Measurements from ENCODE around the gene DBT.
"Not testable (repeated sequence)": the region's sequence is repeated elsewhere in the genome, so short reads cannot be mapped to it uniquely, and the experiment has no call there.

Gene DBT

DNA sequence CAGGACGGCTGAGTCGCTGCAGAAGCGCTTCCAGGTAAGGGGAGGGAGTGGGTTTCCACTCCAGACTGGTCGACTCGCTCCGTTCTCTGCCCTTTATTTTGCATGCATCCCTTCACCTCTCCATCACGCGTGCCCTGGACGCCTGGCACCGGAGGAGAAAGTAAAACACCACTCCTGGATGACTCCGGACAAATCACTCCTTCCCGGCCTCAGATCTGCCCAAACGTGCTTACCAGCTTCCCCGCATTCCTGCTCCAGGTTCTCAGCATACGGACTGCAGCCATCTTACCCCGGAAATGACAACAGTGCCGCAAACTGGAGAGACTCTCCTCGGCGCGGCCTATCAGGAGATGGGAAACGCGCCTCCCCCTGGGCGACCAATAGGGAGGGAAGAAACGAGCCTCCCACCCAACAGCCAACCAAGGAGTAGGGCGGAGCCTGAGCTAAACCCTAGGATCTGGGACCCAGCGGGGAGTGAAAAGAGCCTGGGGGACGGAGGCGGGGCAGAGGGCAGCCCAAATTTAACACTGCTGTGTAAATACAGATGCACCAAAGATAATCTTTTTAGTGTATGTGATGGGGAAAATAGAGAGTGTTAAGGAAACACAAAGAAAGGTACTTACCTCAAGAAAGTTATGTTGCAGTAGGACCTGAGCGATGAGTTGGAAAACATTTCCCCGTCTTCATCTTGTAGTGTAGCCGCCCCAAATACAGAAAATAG is at the start of gene DBT:
Gene DBT (minus strand): TSS at position 298 of the 721 bp plus-strand sequence. CDS start 14 bp downstream, at position 284.
- Histone ChIP-seq H3K27ac (ENCODE audit: low read depth in 2 of 2, low read length in 2 of 2) (peak within 1 kb of the TSS; percentile 38 to 82), H3K36me3 (ENCODE audit: control insufficient read depth in 2 of 2, insufficient read depth in 2 of 2, low read length in 2 of 2) (peaks cover 0 to 4% of the 10 kb centered on the region in 2 donors), H3K9me3 (ENCODE audit: control insufficient read depth in 2 of 2, low read length in 2 of 2) (no peaks in the 10 kb centered on the region), H3K4me3 (ENCODE audit: low read length in 2 of 2) (peak within 1 kb of the TSS; percentile 92 to 100), H3K4me1 (ENCODE audit: control insufficient read depth in 2 of 2, insufficient read depth in 2 of 2, low read length in 2 of 2) (peaks cover 7 to 9% of the 10 kb centered on the region in 2 donors), H3K27me3 (ENCODE audit: control insufficient read depth in 2 of 2, insufficient read depth in 2 of 2, low read length in 2 of 2) (no peaks in the 10 kb centered on the region), H3K9ac (ENCODE audit: low read depth in 1 of 2, low read length in 2 of 2) (peak within 1 kb of the TSS; percentile 80 to 90)

GRCh38 chr1:100298512-100298911 is 48.9 kb upstream of the DBT start:
- Histone ChIP-seq H3K4me1 (ENCODE audit: control insufficient read depth in 2 of 2, insufficient read depth in 2 of 2, low read length in 2 of 2) (no peaks in the 10 kb centered on the region), H3K9me3 (ENCODE audit: control insufficient read depth in 2 of 2, low read length in 2 of 2) (no peaks in the 10 kb centered on the region), H3K36me3 (ENCODE audit: control insufficient read depth in 2 of 2, insufficient read depth in 2 of 2, low read length in 2 of 2) (peaks cover 0 to 4% of the 10 kb centered on the region in 2 donors), H3K9ac (ENCODE audit: low read depth in 1 of 2, low read length in 2 of 2) (no peak overlapping the region), H3K4me3 (ENCODE audit: low read length in 2 of 2) (no peak overlapping the region), H3K27ac (ENCODE audit: low read depth in 2 of 2, low read length in 2 of 2) (no peak overlapping the region), H3K27me3 (ENCODE audit: control insufficient read depth in 2 of 2, insufficient read depth in 2 of 2, low read length in 2 of 2) (no peaks in the 10 kb centered on the region)

DNA sequence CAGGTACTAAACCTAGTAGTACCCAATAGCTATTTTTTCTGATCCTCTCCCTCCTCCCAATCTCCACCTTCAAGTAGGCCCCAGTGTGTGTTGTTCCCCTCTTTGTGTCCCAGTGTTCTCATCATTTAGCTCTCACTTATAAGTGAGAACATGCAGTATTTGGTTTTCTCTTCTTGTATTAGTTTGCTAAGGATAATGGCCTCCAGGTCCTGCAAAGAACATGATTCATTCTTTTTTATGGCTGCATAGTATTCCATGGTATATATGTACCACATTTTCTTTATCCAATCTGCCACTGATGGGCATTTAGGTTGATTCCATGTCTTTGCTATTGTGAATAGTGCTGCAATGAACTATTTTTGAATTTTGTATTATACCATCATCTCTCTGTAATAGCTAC is 47.4 kb upstream of the DBT start:
- H3K36me3 ChIP-seq (ENCODE audit: control insufficient read depth in 2 of 2, insufficient read depth in 2 of 2, low read length in 2 of 2) = peaks cover 0 to 14% of the 10 kb centered on the region in 2 donors
- not testable (repeated sequence) for H3K4me3 ChIP-seq (ENCODE audit: low read length in 2 of 2); H3K4me1 ChIP-seq (ENCODE audit: control insufficient read depth in 2 of 2, insufficient read depth in 2 of 2, low read length in 2 of 2); H3K9me3 ChIP-seq (ENCODE audit: control insufficient read depth in 2 of 2, low read length in 2 of 2); H3K27me3 ChIP-seq (ENCODE audit: control insufficient read depth in 2 of 2, insufficient read depth in 2 of 2, low read length in 2 of 2); H3K27ac ChIP-seq (ENCODE audit: low read depth in 2 of 2, low read length in 2 of 2); H3K9ac ChIP-seq (ENCODE audit: low read depth in 1 of 2, low read length in 2 of 2)

GRCh38 chr1:100296140-100296539 is 46.5 kb upstream of the DBT start:
- Histone ChIP-seq H3K36me3 (ENCODE audit: control insufficient read depth in 2 of 2, insufficient read depth in 2 of 2, low read length in 2 of 2) (peaks cover 7 to 14% of the 10 kb centered on the region in 2 donors), H3K27ac (ENCODE audit: low read depth in 2 of 2, low read length in 2 of 2) (no peak overlapping the region), H3K4me1 (ENCODE audit: control insufficient read depth in 2 of 2, insufficient read depth in 2 of 2, low read length in 2 of 2) (no peaks in the 10 kb centered on the region), H3K9me3 (ENCODE audit: control insufficient read depth in 2 of 2, low read length in 2 of 2) (no peaks in the 10 kb centered on the region), H3K27me3 (ENCODE audit: control insufficient read depth in 2 of 2, insufficient read depth in 2 of 2, low read length in 2 of 2) (no peaks in the 10 kb centered on the region), H3K9ac (ENCODE audit: low read depth in 1 of 2, low read length in 2 of 2) (no peak overlapping the region), H3K4me3 (ENCODE audit: low read length in 2 of 2) (no peak overlapping the region)

DNA sequence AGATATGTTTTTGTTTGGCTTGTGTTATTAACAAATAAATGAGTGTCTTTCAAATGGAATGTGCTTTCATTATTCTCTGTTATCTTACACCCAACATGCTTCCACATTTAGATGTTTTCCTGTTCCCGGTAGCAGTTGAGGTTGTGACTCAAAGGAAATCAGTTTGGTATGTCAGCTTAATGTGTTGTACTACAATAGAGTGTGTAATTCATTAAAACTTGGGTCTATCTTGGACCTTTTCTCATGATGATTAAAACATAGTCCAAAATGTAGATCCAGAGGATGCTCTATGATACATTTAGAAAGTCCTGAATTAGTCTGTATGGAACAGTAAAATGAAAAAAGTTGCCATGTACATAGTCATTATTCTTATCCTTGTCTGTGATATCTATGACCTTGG is 43.1 kb upstream of the DBT start:
- Histone ChIP-seq H3K27me3 (ENCODE audit: control insufficient read depth in 2 of 2, insufficient read depth in 2 of 2, low read length in 2 of 2) (no peaks in the 10 kb centered on the region), H3K27ac (ENCODE audit: low read depth in 2 of 2, low read length in 2 of 2) (no peak overlapping the region), H3K9ac (ENCODE audit: low read depth in 1 of 2, low read length in 2 of 2) (no peak overlapping the region), H3K36me3 (ENCODE audit: control insufficient read depth in 2 of 2, insufficient read depth in 2 of 2, low read length in 2 of 2) (peaks cover 24 to 35% of the 10 kb centered on the region in 2 donors), H3K9me3 (ENCODE audit: control insufficient read depth in 2 of 2, low read length in 2 of 2) (no peaks in the 10 kb centered on the region), H3K4me3 (ENCODE audit: low read length in 2 of 2) (no peak overlapping the region), H3K4me1 (ENCODE audit: control insufficient read depth in 2 of 2, insufficient read depth in 2 of 2, low read length in 2 of 2) (no peaks in the 10 kb centered on the region)

GRCh38 chr1:100290291-100290690 is 40.7 kb upstream of the DBT start:
- no peak overlapping the region for H3K9ac ChIP-seq (ENCODE audit: low read depth in 1 of 2, low read length in 2 of 2)
- H3K4me1 ChIP-seq (ENCODE audit: control insufficient read depth in 2 of 2, insufficient read depth in 2 of 2, low read length in 2 of 2) = no peaks in the 10 kb centered on the region
- no peak overlapping the region for H3K27ac ChIP-seq (ENCODE audit: low read depth in 2 of 2, low read length in 2 of 2)
- no peaks in the 10 kb centered on the region for H3K9me3 ChIP-seq (ENCODE audit: control insufficient read depth in 2 of 2, low read length in 2 of 2)
- peaks cover 36 to 53% of the 10 kb centered on the region in 2 donors for H3K36me3 ChIP-seq (ENCODE audit: control insufficient read depth in 2 of 2, insufficient read depth in 2 of 2, low read length in 2 of 2)
- H3K4me3 ChIP-seq (ENCODE audit: low read length in 2 of 2) = no peak overlapping the region
- no peaks in the 10 kb centered on the region for H3K27me3 ChIP-seq (ENCODE audit: control insufficient read depth in 2 of 2, insufficient read depth in 2 of 2, low read length in 2 of 2)

GRCh38 chr1:100287162-100287561 is 37.5 kb upstream of the DBT start:
- Histone ChIP-seq H3K4me1 (ENCODE audit: control insufficient read depth in 2 of 2, insufficient read depth in 2 of 2, low read length in 2 of 2) (no peaks in the 10 kb centered on the region), H3K36me3 (ENCODE audit: control insufficient read depth in 2 of 2, insufficient read depth in 2 of 2, low read length in 2 of 2) (peaks cover 27 to 76% of the 10 kb centered on the region in 2 donors), H3K9me3 (ENCODE audit: control insufficient read depth in 2 of 2, low read length in 2 of 2) (no peaks in the 10 kb centered on the region)

GRCh38 chr1:100284591-100284990 is 35.0 kb upstream of the DBT start:
- Histone ChIP-seq H3K27ac (ENCODE audit: low read depth in 2 of 2, low read length in 2 of 2) (no peak overlapping the region), H3K4me1 (ENCODE audit: control insufficient read depth in 2 of 2, insufficient read depth in 2 of 2, low read length in 2 of 2) (no peaks in the 10 kb centered on the region), H3K4me3 (ENCODE audit: low read length in 2 of 2) (no peak overlapping the region), H3K36me3 (ENCODE audit: control insufficient read depth in 2 of 2, insufficient read depth in 2 of 2, low read length in 2 of 2) (peaks cover 38 to 68% of the 10 kb centered on the region in 2 donors), H3K9me3 (ENCODE audit: control insufficient read depth in 2 of 2, low read length in 2 of 2) (no peaks in the 10 kb centered on the region), H3K9ac (ENCODE audit: low read depth in 1 of 2, low read length in 2 of 2) (no peak overlapping the region), H3K27me3 (ENCODE audit: control insufficient read depth in 2 of 2, insufficient read depth in 2 of 2, low read length in 2 of 2) (no peaks in the 10 kb centered on the region)

More at GRCh38 chr1:100287162-100287561, 37.5 kb upstream of the DBT start:
- Histone ChIP-seq H3K27ac (ENCODE audit: low read depth in 2 of 2, low read length in 2 of 2) (no peak overlapping the region), H3K27me3 (ENCODE audit: control insufficient read depth in 2 of 2, insufficient read depth in 2 of 2, low read length in 2 of 2) (no peaks in the 10 kb centered on the region), H3K9ac (ENCODE audit: low read depth in 1 of 2, low read length in 2 of 2) (no peak overlapping the region), H3K4me3 (ENCODE audit: low read length in 2 of 2) (no peak overlapping the region)

- Histone ChIP-seq H3K9ac (ENCODE audit: low read depth in 1 of 2, low read length in 2 of 2) (no peak overlapping the region), H3K27me3 (ENCODE audit: control insufficient read depth in 2 of 2, insufficient read depth in 2 of 2, low read length in 2 of 2) (no peaks in the 10 kb centered on the region), H3K4me3 (ENCODE audit: low read length in 2 of 2) (no peak overlapping the region), H3K36me3 (ENCODE audit: control insufficient read depth in 2 of 2, insufficient read depth in 2 of 2, low read length in 2 of 2) (peaks cover 57 to 75% of the 10 kb centered on the region in 2 donors), H3K27ac (ENCODE audit: low read depth in 2 of 2, low read length in 2 of 2) (no peak overlapping the region), H3K9me3 (ENCODE audit: control insufficient read depth in 2 of 2, low read length in 2 of 2) (no peaks in the 10 kb centered on the region), H3K4me1 (ENCODE audit: control insufficient read depth in 2 of 2, insufficient read depth in 2 of 2, low read length in 2 of 2) (no peaks in the 10 kb centered on the region)
Measured at GRCh38 chr1:100279954-100280682, 30.5 kb upstream of the DBT start.

DNA sequence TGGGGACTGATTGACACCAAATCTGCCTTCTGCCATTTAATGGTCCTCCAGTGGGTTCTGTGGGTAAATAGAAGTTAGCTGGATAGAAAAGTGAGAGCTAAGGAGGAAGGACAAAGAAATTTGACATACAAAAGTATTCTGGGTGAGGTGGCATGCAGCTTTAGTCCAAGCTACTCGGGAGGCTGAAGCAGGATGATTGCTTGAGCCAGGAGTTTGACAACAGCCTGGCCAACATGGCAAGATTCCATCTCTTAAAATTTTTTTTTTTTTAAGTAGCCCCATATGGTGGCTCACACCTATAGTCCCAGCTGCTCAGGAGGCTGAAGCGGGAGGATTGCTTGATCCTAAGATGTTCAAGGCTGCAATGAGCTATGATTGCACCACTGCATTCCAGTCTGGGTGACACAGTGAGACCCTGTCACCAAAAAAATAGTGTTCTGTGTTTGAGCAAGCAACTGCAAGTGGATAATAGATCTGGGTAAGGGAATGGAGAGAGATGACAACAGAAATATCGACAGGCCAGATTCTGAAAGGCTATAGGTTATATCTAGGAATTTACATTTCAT is 29.8 kb upstream of the DBT start:
- Histone ChIP-seq H3K27me3 (ENCODE audit: control insufficient read depth in 2 of 2, insufficient read depth in 2 of 2, low read length in 2 of 2) (no peaks in the 10 kb centered on the region), H3K4me3 (ENCODE audit: low read length in 2 of 2) (no peak overlapping the region), H3K4me1 (ENCODE audit: control insufficient read depth in 2 of 2, insufficient read depth in 2 of 2, low read length in 2 of 2) (no peaks in the 10 kb centered on the region), H3K9me3 (ENCODE audit: control insufficient read depth in 2 of 2, low read length in 2 of 2) (no peaks in the 10 kb centered on the region), H3K36me3 (ENCODE audit: control insufficient read depth in 2 of 2, insufficient read depth in 2 of 2, low read length in 2 of 2) (peaks cover 61 to 75% of the 10 kb centered on the region in 2 donors), H3K27ac (ENCODE audit: low read depth in 2 of 2, low read length in 2 of 2) (no peak overlapping the region), H3K9ac (ENCODE audit: low read depth in 1 of 2, low read length in 2 of 2) (no peak overlapping the region)
